HG03108 (cell line): ENCODE results near the gene HORMAD2.

Source experiments
- ATAC-seq: cut with Tn5 transposase; IDR thresholded peaks from one replicate; pipeline ENCODE4 v1.9.1; 2021; ENCODE audit warnings: moderate library complexity; ENCODE audit not compliant: unreplicated experiment

Gene HORMAD2

DNA sequence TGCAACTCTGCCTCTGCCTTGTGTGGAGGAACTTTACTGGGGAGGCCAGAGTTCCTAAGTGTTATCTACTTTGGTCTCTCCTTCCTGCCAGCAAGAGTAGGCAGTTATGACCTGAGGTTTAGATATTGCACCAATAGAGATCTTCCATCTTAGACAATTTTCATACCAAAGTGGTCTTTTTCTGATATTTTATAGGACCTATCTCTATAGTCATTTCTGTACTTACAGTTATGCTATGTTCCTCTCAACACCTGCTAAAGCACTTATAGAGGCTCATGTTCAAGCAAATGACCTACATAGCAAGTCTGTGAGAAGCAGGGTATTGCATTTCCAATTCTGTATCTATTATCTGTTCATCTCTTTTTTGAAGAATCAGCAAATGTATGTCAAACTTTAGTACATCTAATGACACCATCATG, 80.8 kb downstream of the HORMAD2 start:
- ATAC-seq = no peak

DNA sequence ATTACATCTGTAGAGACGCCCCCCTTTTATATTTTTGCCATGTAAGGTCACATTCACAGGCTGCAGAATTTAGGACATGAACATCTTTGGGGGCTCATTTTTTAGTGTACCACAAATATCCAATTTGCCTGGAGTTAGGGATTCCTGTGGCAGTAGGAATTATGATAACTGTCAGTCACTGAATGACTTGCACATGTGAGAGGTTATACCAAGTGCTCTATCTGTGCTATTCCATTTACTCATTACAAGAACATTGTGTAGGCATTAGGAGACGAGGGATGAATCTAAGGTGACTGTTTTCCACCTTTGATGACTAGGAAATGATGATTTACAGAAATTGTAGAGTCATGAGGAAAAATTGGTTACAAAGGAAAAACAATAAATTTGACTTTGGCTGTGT, 87.0 kb downstream of the HORMAD2 start:
- no peak for ATAC-seq

DNA sequence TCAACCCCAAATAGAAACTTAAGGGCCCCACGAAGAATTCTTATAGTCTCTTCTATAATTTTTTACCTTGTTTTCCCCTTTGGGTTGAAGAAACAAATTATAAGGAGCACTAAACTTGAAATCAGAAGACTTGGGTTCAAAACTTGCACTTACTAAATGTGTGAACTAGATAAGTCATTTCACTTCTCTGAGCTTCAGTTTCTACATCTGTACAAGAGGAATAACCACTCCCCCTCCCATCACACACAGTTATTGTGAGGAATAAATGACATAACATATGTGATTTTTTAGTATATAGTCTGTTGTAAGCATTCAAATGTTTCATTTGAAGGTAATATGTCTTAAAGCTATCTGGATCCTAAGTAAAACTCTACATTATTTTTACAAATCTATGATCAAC, 87.5 kb downstream of the HORMAD2 start:
- ATAC-seq = no peak

DNA sequence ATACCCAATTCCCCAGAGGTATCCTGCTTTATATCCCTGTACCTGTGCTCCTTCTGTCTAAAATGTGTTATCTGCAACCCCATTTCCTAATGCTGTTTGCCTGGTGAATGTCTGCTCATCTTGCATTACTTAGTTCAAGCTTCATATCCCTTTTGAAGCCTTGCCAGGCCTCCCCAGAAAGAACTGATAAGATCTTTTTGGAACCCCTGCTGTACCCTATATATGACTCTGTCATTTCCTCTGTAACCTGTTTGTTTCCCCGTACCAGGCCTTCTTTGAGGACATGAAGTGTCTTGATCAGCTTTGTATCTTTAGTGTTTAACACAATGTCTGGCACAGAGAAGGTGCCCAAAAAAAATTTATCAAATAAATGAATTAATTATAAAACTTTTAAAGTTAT, 88.7 kb downstream of the HORMAD2 start:
- ATAC-seq = no peak

DNA sequence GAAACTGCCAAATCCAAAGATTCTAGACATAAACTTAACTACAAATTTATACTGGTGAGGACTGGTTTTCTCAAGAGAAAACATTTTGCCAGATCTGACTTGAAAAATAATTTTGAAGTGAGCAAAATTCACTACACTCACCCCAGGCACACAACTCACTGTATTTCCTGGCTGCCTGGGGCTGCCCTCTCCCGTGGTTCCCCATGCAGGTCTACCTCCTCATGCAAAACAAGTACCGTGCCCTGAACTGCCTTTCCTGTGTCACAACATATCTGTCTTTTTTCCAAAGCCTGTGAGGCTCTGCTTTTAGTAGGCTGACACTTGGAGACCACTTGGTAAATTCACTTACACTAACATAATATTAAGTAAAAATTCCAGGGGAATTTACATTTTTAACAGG, 89.9 kb downstream of the HORMAD2 start:
- ATAC-seq = no peak

DNA sequence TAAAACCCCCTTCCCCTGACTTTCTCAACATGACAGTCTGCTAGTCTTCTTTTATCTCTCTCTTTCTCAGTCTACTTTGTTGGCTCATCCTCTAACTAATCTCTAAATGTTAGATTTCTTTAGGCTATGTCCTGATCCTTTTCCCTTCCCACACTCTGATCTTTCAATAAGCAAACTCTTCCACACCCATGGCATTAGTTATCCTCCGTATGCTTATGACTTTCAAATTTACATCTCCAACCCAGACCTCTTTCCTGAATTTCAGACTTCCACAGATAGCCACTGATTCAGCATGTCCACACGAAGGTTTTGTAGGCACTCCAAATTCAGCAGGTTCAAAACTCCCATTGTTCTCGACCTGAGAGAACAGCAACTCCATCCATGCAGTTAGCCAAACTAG, 90.7 kb downstream of the HORMAD2 start:
- ATAC-seq = no peak

DNA sequence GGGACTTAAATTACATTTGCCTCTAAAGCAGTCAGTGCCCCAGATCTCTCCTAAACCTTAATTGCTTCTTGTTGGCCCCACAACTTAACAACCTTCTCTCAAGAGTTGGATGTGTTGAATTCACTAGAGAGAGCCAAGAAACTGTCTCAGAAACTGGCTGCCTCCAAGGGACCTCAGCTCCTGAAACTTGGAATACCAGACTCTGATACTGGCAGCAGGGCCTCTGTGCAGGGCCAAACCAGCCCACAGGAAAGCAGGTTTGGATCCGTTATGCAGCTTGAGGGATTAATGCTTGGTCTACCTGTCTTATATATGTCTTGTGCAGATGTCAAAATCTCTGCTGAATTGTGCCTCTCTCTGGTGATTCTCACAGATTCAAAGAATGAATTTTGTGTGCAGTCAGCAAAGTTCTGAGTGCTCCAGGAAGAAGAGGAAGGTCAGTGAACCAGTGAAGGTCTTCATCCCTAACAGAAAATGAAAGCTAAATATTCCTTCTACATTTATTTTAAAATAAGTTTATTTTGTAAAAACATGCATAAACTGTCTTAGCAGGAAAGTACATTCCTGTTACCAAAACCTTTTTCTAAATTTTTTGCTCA, 95.5 kb downstream of the HORMAD2 start:
- ATAC-seq = no peak

DNA sequence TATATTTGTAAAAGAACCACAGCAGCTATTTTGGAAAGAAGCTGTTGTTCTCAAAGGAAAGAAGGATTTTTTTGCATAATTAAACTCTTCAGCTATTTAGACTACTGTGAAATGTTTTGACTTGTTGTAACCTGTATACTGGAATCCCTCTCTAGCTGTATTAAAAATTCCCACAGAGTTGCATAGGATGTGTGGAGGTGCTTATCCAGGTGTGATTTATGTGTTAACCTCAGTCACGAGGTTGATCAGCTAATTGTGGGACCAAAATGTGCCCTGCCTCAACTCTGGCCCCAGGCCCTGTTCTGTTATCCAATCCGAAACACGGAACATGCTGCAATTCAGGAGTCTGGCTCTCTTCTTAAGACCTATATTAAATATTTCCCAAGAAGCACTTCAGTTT, 96.2 kb downstream of the HORMAD2 start:
- ATAC-seq = no peak

DNA sequence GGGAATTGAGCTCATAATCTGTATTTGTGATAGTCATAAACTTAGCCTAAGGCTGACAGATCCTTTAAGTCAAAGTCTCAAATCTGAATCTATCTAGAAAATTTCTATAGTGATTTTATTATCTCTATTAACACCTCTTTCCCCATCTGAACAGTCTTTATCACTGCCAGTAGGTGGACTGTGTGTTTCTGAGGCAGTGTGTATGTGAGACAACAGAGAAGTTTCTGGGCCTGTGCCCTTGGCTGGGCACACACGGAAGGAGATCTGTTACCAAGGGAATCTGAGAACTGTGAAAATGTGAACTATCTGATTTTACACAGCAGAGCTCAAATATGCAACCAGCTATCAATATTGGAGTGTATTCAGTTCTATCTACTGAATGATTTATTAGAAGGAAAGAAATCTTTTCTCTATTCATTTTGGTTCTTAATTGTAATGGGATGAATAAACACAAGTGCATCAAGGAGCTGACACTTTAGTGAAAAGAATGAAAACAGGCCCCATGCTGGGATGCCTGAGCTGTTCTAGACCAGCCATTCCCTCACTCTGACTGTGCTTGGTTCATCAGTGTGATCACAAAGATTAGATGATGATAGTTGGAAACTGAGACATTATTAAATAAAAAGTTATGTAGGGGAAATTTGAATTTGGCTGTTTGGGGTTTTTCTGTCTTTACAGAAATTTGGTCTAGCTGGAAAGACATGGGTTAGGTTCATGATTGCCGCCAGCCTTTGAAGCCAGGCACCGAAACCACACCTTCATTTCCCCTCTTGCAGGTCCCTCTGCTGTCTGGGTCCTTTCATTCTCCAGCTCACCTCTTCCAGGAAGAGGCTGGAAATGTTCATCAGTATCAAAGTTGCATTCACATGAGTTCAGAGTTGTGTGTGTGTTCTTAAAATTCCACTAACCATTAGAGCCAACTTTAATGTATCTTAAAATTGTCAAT, 98.2 kb downstream of the HORMAD2 start:
- no peak for ATAC-seq

DNA sequence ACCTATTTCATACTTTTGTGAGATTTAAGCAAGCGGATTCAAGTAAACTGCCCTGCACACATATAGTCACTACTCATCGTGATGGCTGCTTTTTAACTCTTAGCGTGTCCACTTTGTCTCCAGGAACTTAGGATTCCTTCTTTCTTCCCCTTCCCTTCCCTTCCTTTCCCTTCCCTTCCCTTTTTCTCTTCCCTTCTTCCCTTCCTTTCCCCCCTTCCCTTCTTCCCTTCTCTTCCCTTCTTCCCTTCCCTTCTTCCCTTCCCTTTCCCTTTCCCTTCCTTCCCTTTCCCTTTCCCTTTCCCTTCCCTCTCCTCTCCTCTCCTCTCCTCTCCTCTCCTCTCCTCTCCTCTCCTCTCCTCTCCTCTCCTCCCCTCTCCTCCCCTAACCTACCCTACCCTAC, 100.4 kb downstream of the HORMAD2 start:
- no peak for ATAC-seq

DNA sequence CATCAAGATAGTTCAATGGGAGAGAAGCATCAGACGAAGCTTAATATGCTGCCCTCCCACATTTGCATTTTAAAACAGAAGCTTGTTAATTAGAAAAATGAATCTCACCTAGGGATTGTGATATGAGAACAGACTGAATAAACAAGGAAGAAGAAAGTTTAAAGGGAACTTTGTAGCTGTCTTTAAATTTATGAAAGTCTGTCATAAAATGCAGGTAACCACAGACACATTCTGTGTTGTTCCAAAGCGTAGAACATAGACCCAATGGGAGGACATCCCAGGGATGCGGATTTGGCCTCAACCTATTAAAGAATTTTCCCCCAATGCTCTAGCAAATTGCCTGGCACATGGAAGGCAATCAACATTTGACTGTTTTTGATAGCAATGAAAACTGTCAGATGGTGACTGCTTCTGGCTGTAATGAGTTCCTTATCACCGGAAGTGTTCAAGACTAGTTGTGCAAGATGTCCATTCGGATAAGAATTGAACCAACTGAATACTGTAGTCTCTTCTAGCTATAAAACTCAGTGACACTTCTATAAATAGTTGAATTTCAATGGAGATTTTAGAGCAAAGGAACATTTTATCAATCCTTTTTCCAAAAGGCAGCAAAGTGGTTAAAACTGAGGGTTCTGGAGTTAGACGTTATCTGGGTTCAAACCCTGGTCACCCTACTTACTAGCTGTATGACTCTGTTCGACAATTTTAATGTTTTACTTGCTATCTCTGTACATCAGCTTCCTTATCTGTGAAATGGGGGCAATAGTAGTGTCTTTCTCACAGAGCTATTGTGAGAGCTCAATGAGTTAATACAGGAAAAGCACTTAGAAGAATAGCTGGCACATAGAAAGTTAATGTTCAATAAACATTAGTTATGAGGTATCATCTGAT, 101.4 kb downstream of the HORMAD2 start:
- ATAC-seq = no peak

DNA sequence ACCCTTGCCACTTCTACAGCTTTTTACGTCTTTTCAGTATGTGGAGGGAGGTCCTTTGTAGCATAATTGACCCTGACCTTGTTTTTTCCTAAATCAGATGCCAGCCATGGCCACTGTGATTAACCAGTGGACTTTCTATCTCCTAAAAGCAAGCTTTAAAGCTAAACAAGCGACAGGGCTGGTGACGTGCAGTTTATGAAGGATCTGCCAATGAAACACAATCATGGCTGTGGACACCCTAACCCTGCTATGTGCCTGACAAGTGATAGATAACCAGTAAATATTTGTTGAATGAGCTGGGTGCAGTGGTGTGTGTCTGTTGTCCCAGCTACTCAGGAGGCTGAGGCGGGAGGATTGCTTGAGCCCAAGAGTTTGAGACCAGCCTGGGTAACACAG, 102.1 kb downstream of the HORMAD2 start:
- no peak for ATAC-seq

DNA sequence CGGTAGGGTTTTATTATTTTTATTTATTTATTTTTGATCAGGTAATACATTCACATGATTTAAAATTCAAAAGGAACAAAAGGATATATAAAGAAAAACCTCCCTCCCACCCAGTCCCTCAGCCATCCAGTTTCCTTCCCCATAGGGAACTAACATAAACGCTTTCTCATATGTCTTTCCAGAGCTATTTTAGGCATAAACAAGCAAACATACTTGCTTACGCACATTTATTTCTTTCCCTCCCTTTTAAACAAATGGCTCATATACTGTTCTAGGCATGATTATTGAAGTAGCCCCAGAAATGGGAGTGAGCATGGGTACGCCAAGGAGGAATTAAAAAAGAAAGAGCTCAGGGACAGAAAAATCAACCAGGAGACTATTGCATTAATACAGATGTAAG, 102.6 kb downstream of the HORMAD2 start:
- no peak for ATAC-seq

DNA sequence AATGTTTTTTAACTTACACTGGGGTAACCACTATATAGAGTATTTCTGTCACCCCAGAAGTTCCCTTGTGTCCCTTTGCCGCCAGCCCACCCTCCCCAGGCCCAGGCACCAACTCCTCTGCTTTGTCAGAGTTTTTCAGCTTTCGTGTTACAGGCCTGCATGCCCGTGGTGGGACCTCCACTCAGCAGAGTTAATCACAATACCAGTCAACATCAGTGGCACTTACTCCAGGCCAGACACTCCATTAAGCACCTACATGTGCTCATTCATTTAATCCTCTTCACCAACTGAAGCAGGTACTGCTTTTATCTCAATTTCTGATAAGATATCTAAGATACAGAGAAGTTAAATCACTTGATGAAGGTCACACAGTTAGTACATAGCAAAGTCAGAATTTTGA, 103.0 kb downstream of the HORMAD2 start:
- ATAC-seq = no peak

DNA sequence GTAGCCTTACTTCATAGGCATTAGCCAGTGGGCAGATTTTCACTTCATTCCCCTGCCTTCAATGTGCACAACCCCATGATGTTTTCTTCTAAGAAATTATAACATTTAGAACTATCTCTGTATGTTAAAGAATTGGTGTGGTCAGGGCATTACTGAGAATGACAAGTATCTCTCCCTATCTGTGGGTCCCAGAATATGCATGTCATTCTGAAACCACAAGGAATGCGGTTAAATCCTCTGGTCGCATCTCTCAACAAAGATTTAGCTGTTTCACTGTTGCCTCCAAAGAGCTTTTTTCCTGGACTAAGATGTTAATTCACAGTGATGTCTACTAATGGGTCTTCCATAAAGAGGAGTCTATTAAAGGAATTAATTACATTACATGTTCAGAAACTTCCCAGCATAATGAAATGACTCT, 103.6 kb downstream of the HORMAD2 start:
- no peak for ATAC-seq

DNA sequence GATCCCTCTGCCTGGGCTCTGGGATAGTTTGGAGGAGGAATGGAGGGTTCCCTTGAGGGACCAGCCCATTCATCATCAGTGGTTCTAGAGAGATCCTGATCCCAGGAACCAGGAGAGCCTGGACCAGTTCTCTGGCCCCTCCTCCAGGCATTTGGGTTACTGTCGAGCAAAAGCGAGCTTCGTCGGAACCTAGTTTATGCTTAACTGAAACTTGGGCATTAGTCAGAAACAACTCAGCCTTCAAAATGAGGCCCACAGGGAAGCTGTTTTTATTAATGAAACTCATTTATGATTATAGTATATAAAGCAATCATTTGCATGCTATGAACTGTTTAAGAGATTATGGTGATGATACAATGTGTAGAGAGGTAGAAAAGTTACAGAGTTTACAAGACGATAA, 104.9 kb downstream of the HORMAD2 start:
- ATAC-seq = no peak

DNA sequence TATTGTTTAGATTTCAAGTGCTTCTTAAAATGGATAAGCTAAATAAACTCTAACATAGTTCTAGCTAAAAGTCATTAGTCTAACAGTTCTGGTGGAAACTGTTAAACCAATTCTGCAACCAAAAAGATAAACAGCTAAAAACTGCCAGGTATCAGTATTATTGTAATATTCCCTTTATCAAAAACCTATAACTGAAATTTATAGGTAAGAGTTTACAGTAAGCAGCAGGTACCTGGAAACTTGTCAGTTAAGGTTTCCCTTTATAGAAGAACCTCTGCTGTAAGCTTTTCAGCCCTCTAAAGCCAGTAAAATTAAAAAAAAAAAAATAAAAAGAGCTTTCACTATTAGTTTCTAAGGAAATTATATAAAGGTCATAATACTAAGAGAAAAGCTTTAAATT, 105.3 kb downstream of the HORMAD2 start:
- no peak for ATAC-seq

DNA sequence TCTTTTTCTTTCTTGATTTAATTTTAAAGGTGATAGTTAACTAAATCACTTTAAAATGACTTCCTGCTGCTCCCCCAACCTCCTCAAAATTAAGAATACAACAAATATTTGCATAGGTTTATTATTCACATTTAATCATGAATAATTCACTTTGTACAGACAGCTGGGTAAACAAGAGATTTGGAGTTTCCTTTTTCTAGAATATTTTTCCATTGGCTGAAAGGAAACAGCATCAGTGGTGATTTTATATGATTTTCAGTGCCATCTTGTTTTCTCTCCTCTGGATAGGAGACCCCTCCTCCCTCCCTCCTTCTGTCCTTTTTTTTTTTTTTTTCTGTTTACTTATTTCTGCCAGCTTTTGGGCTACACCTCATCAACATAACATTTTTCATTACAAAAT, 105.8 kb downstream of the HORMAD2 start:
- ATAC-seq = no peak

DNA sequence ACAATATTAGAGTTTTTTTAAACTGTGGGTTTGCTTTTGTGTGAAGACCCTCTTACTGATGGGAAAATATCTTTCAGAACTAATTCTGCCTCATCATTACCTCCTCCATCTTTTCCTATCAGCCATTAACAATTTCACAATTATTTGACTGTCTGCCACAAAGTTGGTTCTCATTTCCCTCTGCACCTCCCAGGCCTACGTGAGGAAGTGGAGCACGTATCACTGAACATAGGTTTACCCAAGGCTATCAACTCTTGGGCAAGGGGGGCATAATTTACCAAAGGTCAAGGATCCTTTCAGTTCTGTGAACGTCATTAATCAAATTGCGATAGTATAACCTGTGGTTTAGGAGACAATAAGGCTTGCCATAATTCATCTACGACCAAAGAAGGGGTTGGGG, 106.2 kb downstream of the HORMAD2 start:
- no peak for ATAC-seq

DNA sequence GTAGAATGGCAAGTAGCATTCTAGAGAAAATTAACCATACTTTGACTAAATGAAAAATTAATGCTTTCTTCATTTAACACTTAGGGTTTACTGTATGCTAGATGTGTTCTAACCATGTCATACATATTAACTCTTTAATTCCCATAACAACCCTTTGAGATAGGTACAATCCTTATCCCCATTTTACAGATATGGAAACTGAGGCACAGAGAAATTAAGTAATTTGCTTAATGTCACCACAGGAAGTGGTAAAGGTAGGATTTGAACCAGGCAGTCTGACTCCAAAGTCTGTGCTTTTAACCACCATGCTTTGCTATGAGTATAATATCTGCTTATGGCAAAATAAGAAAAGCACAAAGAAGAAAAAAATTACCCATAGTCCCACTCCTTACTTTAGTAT, 106.8 kb downstream of the HORMAD2 start:
- no peak for ATAC-seq
